HG02870 (cell line): Measurements from ENCODE around the gene USH2A.

Experiments used
- ATAC-seq: cut with Tn5 transposase; IDR thresholded peaks from one replicate; pipeline ENCODE4 v1.9.1; 2021; ENCODE audit warnings: mild to moderate bottlenecking, moderate library complexity; ENCODE audit not compliant: unreplicated experiment

Gene USH2A

DNA sequence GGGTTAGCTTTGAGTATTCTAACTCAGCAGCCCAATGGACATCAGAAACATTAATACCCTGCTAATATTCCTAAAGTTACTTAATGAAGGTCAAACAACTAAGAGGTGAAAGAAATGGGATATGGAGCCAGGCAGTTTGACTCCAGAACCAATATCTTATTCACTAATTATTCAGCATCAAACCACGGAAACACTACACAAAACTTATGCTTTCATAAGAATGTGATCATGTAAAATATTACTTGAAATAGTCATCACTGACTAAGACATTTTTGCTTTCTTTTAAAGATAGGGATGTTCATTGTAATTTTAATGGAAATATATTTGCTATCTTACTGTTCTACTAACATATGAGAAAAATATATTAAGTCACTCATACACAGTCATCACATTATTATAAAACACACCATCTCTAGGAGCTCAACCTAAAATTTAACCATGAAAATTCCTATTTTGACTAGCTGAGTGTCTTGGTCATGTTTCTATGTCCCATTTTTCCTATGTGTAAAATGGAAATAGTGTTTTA, 615.3 kb downstream of the USH2A start:
- no peak for ATAC-seq

DNA sequence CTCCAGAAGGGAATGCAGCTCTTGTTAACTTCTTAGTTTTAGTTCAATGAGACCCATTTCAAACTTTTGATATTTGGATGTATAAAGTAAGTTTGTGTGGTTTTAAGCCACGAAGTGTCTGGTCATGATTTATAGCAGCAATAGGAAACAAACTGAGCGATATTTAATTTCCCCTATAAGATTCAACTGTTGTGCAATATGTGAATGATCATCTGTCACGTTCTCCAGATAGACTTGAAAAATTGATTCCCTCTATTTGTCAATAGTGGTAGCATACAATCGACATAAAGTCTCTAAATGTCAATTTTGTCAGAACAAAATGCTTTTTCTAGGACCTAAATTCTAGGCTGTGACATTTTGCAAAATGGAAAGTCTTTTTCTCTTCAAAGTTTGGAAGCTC, 616.0 kb downstream of the USH2A start:
- no peak for ATAC-seq

- ATAC-seq = no peak
Observed at GRCh38 chr1:215797859-215798258, 625.4 kb downstream of the USH2A start.

GRCh38 chr1:215794156-215794555, 629.1 kb downstream of the USH2A start:
- ATAC-seq = no peak

- ATAC-seq = no peak
Observed at GRCh38 chr1:215793180-215793579, 630.1 kb downstream of the USH2A start.

GRCh38 chr1:215792446-215792845, 630.8 kb downstream of the USH2A start:
- ATAC-seq = no peak

- ATAC-seq = no peak
Observed at GRCh38 chr1:215789981-215790380, 633.3 kb downstream of the USH2A start.

- ATAC-seq = no peak
Observed at GRCh38 chr1:215786997-215787396, 636.3 kb downstream of the USH2A start.

GRCh38 chr1:215780641-215781040, 642.6 kb downstream of the USH2A start:
- ATAC-seq = no peak

GRCh38 chr1:215780139-215780538, 643.1 kb downstream of the USH2A start:
- ATAC-seq = no peak

DNA sequence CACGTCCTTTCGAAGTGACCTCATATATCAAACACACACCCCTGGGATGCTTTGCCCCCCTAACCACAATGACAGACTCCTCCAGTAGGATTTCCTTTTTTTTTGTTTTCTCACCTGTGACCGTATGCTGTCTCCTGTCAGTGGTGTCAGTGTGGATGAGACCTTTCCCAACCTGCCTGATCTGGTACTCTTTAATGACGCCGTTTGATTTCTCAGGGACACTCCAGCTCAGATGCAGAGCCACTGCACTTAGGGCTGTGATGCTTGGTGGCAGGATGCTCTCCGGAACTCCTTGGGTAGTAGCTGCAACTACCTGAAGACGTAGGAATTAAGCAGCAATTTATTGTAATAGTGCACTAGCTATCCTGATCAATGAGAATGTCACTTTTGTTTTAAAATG, 643.5 kb downstream of the USH2A start:
- no peak for ATAC-seq

DNA sequence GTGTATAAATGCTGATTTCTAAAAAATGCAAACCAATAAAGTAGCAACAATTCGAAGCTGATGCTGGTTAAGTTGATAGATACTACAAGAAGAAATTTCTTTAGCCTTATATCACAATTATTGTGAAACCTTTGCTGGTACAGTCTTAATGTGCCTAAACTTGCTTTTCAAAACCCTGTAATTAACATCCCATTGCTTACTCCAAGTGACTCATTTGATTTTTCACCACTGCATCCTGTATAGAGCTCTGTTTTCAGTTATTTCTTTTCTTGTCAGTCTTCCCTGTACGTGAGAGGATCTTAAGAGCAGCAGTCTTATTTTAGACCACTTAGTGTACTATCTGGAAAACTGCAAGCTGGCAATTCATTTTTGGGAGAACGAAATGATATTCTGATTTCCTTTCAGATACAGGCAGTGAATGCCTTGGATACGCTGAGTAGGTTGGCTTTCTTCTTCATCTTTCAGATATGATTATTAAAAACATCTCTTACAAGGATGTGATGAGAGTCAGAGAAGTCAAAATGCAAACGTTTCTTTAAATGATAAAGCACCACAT, 645.8 kb downstream of the USH2A start:
- no peak for ATAC-seq

- no peak for ATAC-seq
Observed at GRCh38 chr1:215776336-215776735, 646.9 kb downstream of the USH2A start.

- ATAC-seq = no peak
Observed at GRCh38 chr1:215772151-215772550, 651.1 kb downstream of the USH2A start.

- ATAC-seq = no peak
Observed at GRCh38 chr1:215768303-215768702, 654.9 kb downstream of the USH2A start.

DNA sequence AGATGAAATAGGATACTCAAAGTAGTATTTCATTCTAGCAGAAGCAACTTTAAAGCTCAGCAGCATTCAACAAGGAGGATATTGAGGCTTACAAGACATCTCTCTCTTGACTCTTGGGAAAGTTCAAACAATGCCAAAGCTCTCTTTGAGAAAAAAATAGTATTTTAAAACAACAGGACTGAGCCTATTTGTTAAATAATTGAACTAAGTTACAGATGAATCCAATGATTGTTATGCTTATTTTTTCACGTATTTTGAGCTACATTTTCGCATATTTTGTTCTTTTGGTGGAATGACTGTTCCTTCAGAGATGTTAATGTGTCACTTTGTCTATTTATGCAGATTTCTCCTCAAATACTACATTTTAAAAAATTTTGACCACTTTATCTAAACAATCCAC, 655.5 kb downstream of the USH2A start:
- ATAC-seq = no peak

- ATAC-seq = no peak
Observed at GRCh38 chr1:215766521-215766920, 656.7 kb downstream of the USH2A start.

DNA sequence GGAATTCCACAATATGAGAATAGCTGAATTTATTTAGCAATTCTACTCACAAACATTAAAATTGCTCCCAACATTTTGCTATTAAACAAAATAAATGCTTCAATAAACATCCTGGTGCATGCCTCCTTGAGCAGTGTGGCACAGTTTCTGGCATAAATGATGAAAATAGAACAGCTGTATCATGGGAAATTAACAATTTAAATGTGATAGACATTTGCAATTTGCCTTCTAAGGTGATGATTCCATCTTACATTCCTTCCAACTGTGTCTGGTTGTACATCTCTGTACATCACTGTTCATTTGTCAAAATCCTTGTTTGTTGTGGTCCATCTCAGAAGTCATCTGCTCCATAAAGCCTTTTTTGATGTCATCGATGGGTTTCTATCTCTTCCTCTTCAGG, 657.4 kb downstream of the USH2A start:
- no peak for ATAC-seq

GRCh38 chr1:215761446-215761845, 661.8 kb downstream of the USH2A start:
- no peak for ATAC-seq

DNA sequence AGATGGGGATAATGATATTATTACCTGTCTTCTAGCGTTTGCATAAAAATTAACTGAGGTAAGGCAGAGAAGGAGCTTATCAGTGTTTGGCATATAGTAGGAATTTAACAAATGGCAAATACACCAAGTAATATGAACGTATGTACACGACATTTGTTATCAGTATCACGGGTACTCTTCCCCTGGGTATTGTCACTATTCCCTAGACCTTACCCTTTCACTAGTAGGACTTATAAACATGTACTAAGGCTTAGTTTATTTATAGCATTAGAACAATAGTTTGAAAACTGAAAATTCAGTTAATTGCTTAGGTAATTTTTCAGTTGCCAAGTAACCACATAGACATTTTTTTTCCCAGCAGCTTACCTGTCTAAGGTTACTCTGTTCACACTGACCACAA, 669.1 kb downstream of the USH2A start:
- no peak for ATAC-seq

DNA sequence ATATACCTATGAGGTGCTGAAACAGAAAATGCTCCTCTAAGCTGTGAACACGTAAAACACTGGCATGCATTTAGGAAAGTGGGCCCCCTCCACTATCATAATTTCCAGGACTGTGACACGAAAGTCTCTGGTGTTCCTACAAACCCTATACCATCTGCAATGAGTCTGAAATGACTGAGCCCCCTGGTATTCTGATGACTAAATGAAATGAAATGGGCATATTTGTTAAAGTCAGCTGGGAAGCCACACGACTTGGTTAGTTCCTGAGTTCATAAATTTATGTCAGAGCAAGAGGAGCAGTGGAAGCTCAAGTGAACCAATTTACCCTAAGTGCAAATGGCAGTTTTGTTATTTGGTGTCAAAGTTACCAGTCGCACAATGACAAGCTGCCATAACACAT, 673.8 kb downstream of the USH2A start:
- ATAC-seq = no peak

GRCh38 chr1:215748431-215748830, 674.8 kb downstream of the USH2A start:
- ATAC-seq = no peak

DNA sequence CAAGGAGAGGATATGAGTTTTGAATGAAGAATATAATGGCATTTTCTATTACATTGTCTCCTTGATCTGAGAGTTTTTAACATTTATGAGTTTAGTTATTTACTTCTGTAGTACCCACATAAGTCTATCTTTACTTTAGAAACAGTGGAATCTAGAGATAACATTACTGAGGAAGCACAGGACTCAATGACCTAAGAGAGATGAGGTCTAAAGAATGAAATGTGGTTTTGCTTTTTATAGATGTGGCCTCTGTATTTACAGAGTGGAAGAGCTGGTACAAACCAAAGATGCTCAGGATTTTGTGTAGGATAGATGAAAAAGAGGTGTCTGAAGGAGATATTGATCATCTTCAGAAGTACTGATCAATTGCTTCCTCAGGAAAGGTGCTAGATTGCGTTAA, 678.8 kb downstream of the USH2A start:
- ATAC-seq = no peak
